Neural cell (in vitro differentiated cells): ENCODE data around the gene TNC.

Source experiments
- EP300 ChIP-seq: fragments of 450-650 bp; conservative IDR thresholded peaks from 2 replicates; pipeline ENCODE4 v1.6.1; 2014; ENCODE audit warnings: antibody characterized with exemption, mild to moderate bottlenecking, moderate library complexity; ENCODE audit not compliant: poor library complexity, severe bottlenecking
- EZH2 ChIP-seq: fragments of 200-600, 300-800 bp; shearing (Covaris generic), sonication (generic); IDR thresholded peaks from 2 replicates; pipeline ENCODE4 v1.6.1; 2014; ENCODE audit warnings: antibody characterized with exemption, low read length, borderline replicate concordance, mild to moderate bottlenecking; ENCODE audit not compliant: insufficient read depth, poor library complexity, severe bottlenecking
- MXI1 ChIP-seq: fragments of 450-650 bp; conservative IDR thresholded peaks from 2 replicates; pipeline ENCODE4 v1.6.1; 2014; ENCODE audit warnings: antibody characterized with exemption, mild to moderate bottlenecking; ENCODE audit not compliant: poor library complexity, severe bottlenecking
- POLR2AphosphoS5 ChIP-seq: IDR thresholded peaks from 2 replicates; pipeline ENCODE4 v1.6.1; 2012
- RAD21 ChIP-seq: fragments of 450-650 bp; conservative IDR thresholded peaks from 2 replicates; pipeline ENCODE4 v1.6.1; 2014; ENCODE audit warnings: antibody characterized with exemption, mild to moderate bottlenecking, moderate library complexity
- TAF1 ChIP-seq: IDR thresholded peaks from 2 replicates; pipeline ENCODE4 v1.6.1; 2012; ENCODE audit warnings: low read depth
- TF ChIP-seq, protein P1 (sequence below): fragments of 450-650 bp; IDR thresholded peaks from 2 replicates; pipeline ENCODE4 v1.5.1; 2014; ENCODE audit warnings: antibody characterized with exemption, mild to moderate bottlenecking, moderate library complexity; ENCODE audit not compliant: poor library complexity, severe bottlenecking
- TF ChIP-seq, protein P2 (sequence below): IDR thresholded peaks from 2 replicates; pipeline ENCODE4 v1.6.1; 2012; ENCODE audit warnings: borderline replicate concordance

DNA sequence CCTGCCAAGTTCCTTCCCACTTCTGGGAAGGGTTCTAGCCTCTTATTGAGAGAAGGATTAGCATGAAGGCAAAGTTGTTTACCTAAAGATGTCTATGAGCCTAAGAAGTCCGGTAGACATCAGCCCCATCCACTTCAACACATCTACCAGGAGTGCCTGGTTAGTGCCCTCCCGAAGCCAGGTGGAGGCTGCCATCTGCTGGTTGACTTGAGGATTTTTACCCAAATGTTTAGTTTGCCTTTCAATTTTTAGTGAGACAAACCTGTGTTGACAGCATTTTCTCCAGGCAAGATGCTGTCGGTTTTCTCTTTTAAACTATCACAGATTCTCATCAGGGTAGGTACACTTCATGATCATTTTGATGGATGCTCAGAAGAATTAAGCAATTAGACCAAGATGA is 104.0 kb downstream of the TNC start:
- TF ChIP-seq, protein P1, sequence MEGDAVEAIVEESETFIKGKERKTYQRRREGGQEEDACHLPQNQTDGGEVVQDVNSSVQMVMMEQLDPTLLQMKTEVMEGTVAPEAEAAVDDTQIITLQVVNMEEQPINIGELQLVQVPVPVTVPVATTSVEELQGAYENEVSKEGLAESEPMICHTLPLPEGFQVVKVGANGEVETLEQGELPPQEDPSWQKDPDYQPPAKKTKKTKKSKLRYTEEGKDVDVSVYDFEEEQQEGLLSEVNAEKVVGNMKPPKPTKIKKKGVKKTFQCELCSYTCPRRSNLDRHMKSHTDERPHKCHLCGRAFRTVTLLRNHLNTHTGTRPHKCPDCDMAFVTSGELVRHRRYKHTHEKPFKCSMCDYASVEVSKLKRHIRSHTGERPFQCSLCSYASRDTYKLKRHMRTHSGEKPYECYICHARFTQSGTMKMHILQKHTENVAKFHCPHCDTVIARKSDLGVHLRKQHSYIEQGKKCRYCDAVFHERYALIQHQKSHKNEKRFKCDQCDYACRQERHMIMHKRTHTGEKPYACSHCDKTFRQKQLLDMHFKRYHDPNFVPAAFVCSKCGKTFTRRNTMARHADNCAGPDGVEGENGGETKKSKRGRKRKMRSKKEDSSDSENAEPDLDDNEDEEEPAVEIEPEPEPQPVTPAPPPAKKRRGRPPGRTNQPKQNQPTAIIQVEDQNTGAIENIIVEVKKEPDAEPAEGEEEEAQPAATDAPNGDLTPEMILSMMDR = peak; percentile 92
- TF ChIP-seq, protein P2, sequence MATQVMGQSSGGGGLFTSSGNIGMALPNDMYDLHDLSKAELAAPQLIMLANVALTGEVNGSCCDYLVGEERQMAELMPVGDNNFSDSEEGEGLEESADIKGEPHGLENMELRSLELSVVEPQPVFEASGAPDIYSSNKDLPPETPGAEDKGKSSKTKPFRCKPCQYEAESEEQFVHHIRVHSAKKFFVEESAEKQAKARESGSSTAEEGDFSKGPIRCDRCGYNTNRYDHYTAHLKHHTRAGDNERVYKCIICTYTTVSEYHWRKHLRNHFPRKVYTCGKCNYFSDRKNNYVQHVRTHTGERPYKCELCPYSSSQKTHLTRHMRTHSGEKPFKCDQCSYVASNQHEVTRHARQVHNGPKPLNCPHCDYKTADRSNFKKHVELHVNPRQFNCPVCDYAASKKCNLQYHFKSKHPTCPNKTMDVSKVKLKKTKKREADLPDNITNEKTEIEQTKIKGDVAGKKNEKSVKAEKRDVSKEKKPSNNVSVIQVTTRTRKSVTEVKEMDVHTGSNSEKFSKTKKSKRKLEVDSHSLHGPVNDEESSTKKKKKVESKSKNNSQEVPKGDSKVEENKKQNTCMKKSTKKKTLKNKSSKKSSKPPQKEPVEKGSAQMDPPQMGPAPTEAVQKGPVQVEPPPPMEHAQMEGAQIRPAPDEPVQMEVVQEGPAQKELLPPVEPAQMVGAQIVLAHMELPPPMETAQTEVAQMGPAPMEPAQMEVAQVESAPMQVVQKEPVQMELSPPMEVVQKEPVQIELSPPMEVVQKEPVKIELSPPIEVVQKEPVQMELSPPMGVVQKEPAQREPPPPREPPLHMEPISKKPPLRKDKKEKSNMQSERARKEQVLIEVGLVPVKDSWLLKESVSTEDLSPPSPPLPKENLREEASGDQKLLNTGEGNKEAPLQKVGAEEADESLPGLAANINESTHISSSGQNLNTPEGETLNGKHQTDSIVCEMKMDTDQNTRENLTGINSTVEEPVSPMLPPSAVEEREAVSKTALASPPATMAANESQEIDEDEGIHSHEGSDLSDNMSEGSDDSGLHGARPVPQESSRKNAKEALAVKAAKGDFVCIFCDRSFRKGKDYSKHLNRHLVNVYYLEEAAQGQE = no peak
- TF ChIP-seq POLR2AphosphoS5 (no peak), EP300 (no peak), EZH2 (no peak), MXI1 (no peak), TAF1 (no peak), RAD21 (peak; percentile 96)
